ENCODE data around the gene KSR1. TPM values are rescaled to one million over a fixed set of nuclear protein-coding genes. Genes with fewer than 3 reads are reported as not detected.

The KSR1 gene
- total and polyA plus RNA-seq, 9 of the 15 experiments (the other 6 are each of a cell fraction or from before 2014, with no cell fraction given): 1.4 to 51.7 (median 18.4) TPM

GRCh38 chr17:27602721-27603420 lies 146.6 kb downstream of the KSR1 start (continued):
- TF ChIP-seq THRB (CRISPR knock-in tag; conservative IDR thresholded peaks at IDR 0.05) (peak; percentile 41; the same call in 1 of the 2 replicates), ZNF24 (IDR thresholded peaks at IDR 0.05) (peak; percentile 45), E2F4 (CRISPR knock-in tag; IDR thresholded peaks at IDR 0.05; ENCODE audit: low read depth) (no peak), ZFP30 (CRISPR knock-in tag; IDR thresholded peaks at IDR 0.05; ENCODE audit: borderline replicate concordance) (no peak), ZBTB26 (CRISPR knock-in tag; IDR thresholded peaks at IDR 0.05) (peak; percentile 71; the same call in 1 of the 2 replicates), KLF13 (tag; IDR thresholded peaks at IDR 0.05; ENCODE audit: borderline replicate concordance, low read depth) (no peak), TCF3 (CRISPR knock-in tag; IDR thresholded peaks at IDR 0.05) (peak; percentile 93), RNF2 (IDR thresholded peaks at IDR 0.05) (peak; percentile 86), SIRT6 (IDR thresholded peaks at IDR 0.05; ENCODE audit: low read depth, low read length) (no peak), XRCC5 (IDR thresholded peaks at IDR 0.05; ENCODE audit: low read depth, low read length) (peak; percentile 77; the same call in 1 of the 2 replicates), BRCA1 (IDR thresholded peaks at IDR 0.05) (no peak), BRCA1 (CRISPR knock-in tag; IDR thresholded peaks at IDR 0.05) (no peak)
- TF ChIP-seq, protein P1, sequence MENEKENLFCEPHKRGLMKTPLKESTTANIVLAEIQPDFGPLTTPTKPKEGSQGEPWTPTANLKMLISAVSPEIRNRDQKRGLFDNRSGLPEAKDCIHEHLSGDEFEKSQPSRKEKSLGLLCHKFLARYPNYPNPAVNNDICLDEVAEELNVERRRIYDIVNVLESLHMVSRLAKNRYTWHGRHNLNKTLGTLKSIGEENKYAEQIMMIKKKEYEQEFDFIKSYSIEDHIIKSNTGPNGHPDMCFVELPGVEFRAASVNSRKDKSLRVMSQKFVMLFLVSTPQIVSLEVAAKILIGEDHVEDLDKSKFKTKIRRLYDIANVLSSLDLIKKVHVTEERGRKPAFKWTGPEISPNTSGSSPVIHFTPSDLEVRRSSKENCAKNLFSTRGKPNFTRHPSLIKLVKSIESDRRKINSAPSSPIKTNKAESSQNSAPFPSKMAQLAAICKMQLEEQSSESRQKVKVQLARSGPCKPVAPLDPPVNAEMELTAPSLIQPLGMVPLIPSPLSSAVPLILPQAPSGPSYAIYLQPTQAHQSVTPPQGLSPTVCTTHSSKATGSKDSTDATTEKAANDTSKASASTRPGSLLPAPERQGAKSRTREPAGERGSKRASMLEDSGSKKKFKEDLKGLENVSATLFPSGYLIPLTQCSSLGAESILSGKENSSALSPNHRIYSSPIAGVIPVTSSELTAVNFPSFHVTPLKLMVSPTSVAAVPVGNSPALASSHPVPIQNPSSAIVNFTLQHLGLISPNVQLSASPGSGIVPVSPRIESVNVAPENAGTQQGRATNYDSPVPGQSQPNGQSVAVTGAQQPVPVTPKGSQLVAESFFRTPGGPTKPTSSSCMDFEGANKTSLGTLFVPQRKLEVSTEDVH (IDR thresholded peaks at IDR 0.05; ENCODE audit: low read depth, partially characterized antibody): no peak
- TF ChIP-seq, protein P2, sequence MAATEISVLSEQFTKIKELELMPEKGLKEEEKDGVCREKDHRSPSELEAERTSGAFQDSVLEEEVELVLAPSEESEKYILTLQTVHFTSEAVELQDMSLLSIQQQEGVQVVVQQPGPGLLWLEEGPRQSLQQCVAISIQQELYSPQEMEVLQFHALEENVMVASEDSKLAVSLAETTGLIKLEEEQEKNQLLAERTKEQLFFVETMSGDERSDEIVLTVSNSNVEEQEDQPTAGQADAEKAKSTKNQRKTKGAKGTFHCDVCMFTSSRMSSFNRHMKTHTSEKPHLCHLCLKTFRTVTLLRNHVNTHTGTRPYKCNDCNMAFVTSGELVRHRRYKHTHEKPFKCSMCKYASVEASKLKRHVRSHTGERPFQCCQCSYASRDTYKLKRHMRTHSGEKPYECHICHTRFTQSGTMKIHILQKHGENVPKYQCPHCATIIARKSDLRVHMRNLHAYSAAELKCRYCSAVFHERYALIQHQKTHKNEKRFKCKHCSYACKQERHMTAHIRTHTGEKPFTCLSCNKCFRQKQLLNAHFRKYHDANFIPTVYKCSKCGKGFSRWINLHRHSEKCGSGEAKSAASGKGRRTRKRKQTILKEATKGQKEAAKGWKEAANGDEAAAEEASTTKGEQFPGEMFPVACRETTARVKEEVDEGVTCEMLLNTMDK (IDR thresholded peaks at IDR 0.05; ENCODE audit: borderline replicate concordance, insufficient read depth, low read depth, low read length, poor library complexity, severe bottlenecking): no peak
- TF ChIP-seq, protein P3, sequence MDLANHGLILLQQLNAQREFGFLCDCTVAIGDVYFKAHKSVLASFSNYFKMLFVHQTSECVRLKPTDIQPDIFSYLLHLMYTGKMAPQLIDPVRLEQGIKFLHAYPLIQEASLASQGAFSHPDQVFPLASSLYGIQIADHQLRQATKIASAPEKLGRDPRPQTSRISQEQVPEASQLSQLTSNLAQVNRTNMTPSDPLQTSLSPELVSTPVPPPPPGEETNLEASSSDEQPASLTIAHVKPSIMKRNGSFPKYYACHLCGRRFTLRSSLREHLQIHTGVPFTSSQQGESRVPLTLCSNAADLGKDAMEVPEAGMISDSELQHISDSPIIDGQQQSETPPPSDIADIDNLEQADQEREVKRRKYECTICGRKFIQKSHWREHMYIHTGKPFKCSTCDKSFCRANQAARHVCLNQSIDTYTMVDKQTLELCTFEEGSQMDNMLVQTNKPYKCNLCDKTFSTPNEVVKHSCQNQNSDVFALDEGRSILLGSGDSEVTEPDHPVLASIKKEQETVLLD (IDR thresholded peaks at IDR 0.05): peak; percentile 82
